Heart left ventricle (tissue), 16 donors: ENCODE data around the gene PLB1. TPM values are rescaled to one million over a fixed set of nuclear protein-coding genes. Genes with fewer than 3 reads are reported as not detected.

Experiments used
- ATAC-seq, 4 donors: fragments of 200-7000 bp; cut with Tn5 transposase; one replicate each; pipeline ENCODE4 v1.9.1; 2020 to 2022; ENCODE audit warnings: moderate library complexity in 4 of 4, mild to moderate bottlenecking in 3 of 4, moderate number of reproducible peaks in 1 of 4
- DNase-seq, 5 donors: peaks; one replicate each; pipeline ENCODE4 v3.0.0-alpha.2; 2020
- H3K27ac ChIP-seq, 12 donors: fragments of 200-600 bp; sonication (generic) in 4 of 12; one replicate each; pipeline versions ENCODE4 v1.5.0 to v1.8.0; 2016 to 2022; ENCODE audit warnings: mild to moderate bottlenecking in 2 of 12
- H3K27me3 ChIP-seq, 9 donors: fragments of 200-600 bp; sonication (generic) in 2 of 9; one replicate each; pipeline versions ENCODE4 v1.5.1 to v1.8.0; 2016 to 2022; ENCODE audit warnings: mild to moderate bottlenecking in 3 of 9
- H3K36me3 ChIP-seq, 9 donors: fragments of 200-600 bp; sonication (generic) in 2 of 9; one replicate each; pipeline versions ENCODE4 v1.5.0 to v1.8.0; 2018 to 2022; ENCODE audit warnings: mild to moderate bottlenecking in 2 of 9
- H3K4me1 ChIP-seq, 12 donors: fragments of 200-600 bp; sonication (generic) in 4 of 12; one replicate each; pipeline versions ENCODE4 v1.5.0 to v1.8.0; 2016 to 2022; ENCODE audit warnings: mild to moderate bottlenecking in 3 of 12
- H3K4me3 ChIP-seq, 12 donors: fragments of 200-600 bp; sonication (generic) in 4 of 12; one replicate each; pipeline versions ENCODE4 v1.5.0 to v1.8.0; 2017 to 2022; ENCODE audit warnings: mild to moderate bottlenecking in 9 of 12, moderate library complexity in 4 of 12
- H3K9me3 ChIP-seq, 12 donors: fragments of 200-600 bp; sonication (generic) in 4 of 12; one replicate each; pipeline versions ENCODE4 v1.5.0 to v1.8.0; 2016 to 2022; ENCODE audit warnings: mild to moderate bottlenecking in 1 of 12
- CTCF ChIP-seq, 12 donors: fragments of 200-600 bp; sonication (generic) in 4 of 12; IDR thresholded peaks; one replicate each; pipeline versions ENCODE4 v1.5.0 to v1.8.0; 2018 to 2022; ENCODE audit warnings: antibody characterized with exemption in 12 of 12, mild to moderate bottlenecking in 5 of 12
- POLR2A ChIP-seq, 2 donors: fragments of 450-650 bp; IDR thresholded peaks; one replicate each; pipeline ENCODE4 v1.6.1; 2017; ENCODE audit warnings: antibody characterized with exemption in 2 of 2, mild to moderate bottlenecking in 2 of 2, moderate library complexity in 2 of 2
- WGBS, 4 donors: extraction: QIAGEN DNeasy Blood & Tissue Kit in 2 of 4; methylation state at CpG; one replicate each; pipeline versions ENCODE4 v1.1.5 to v1.1.7; 2013 to 2018; 5-methylcytosine and 5-hydroxymethylcytosine counted together
- intact Hi-C, 10 donors: fragments of 100-400 bp; cut with DNase I; formaldehyde crosslinking; loops; one replicate each; pipeline versions ENCODE4 v1.11.1 to v1.14.2; 2022
- long read RNA-seq, 3 donors: library from polyadenylated mRNA; unstranded; transcript quantifications; one replicate each; pipeline ENCODE4 v2.0.0, GENCODE V29; 2020 to 2021
- polyA plus RNA-seq, 2 donors: library from polyadenylated mRNA; stranded (reverse); fragments of 200-250 nt; gene quantifications; one replicate each; pipeline ENCODE4 v1.2.3, GENCODE V29; 2013
- total RNA-seq, 9 donors: library from RNA; depleted of rRNA in 2 of 9; stranded (reverse); fragments of >200 nt in 2 of 9; fragmentation: NEBNext Ultra II Directional in 3 of 9; extraction: Animal tissue kit (Norgen Biotek cat#: 25700) in 3 of 9; gene quantifications; one replicate each; pipeline versions ENCODE4 v1.1.0 to v1.2.4, GENCODE V29; 2016 to 2023
- donor health status: ischemic (EF 13 %, LVEDD 7.1; RV severe dilation, severe dysfunction).
- donor health status: healthy with polysubstance abuse.
- donor health status: DM: no; HTN: yes; CAD: no.
- donor health status: DM: no; HTN: no; CAD: no.
- donor health status: ischemic (EF 25% LVEDD 6.9; RV normal size, moderate dysfunction).
- donor health status: ischemic (EF 25% LVEDD 5.7; RV mildly dilated, moderate dysfunction).
- donor health status: healthy.
- donor health status: DM: yes; HTN: yes; CAD: no.
- donor health status: ischemic (EF 35%, LVEDD 5.7; RV mildly dilated, moderate dysfunction).
- donor health status: nonischemic (EF 11% LVEDD 7.7; RV severe dilation, severe dysfunction).
- donor health status: DM: yes; HTN: yes; CAD: no.
- donor health status: PGD.
- donor health status: ischemic (EF 29% LVEDD 5.4; RV normal size, mild dysfunction).
- donor health status: nonischemic (EF 23%, LVEDD 6.1; RV moderate dilation, normal function).

PLB1 gene
- total RNA-seq: 1 to 10 TPM in 6 of 9 donors, under 1 TPM in 3; 0.35 to 5.5 (median 1.4) TPM
- under 1 TPM; 0.82 to 0.84 TPM for polyA plus RNA-seq
- long read RNA-seq, donor 1, partial matches to known transcripts: 1 of 3 reads
- long read RNA-seq, donor 1, other reads (novel, unspliced or antisense): 2 of 3 reads
- long read RNA-seq, donor 2, partial matches to known transcripts: 0 of 1 reads
- long read RNA-seq, donor 2, other reads (novel, unspliced or antisense): 1 of 1 reads
- long read RNA-seq, donor 3, partial matches to known transcripts: 0 of 1 reads
- long read RNA-seq, donor 3, other reads (novel, unspliced or antisense): 1 of 1 reads

GRCh38 chr2:28495551-28496250 lies at the start of gene PLB1:
Gene PLB1, plus strand, starts transcription at chr2:28496060. Its CDS starts 55 bp downstream, at chr2:28496115.
- intact Hi-C loops: no loop called here
- Histone ChIP-seq H3K27me3 (no peaks in the 10 kb centered on the region), H3K36me3 (no peaks in the 10 kb centered on the region), H3K4me3 (no peak within 1 kb of the TSS), H3K27ac (no peak within 1 kb of the TSS), H3K9me3 (no peaks in the 10 kb centered on the region), H3K4me1 (no peaks in the 10 kb centered on the region)
- no peak for TF ChIP-seq POLR2A (IDR thresholded peaks at IDR 0.05)
- no peak for TF ChIP-seq CTCF (IDR thresholded peaks at IDR 0.05)
- DNase-seq (no peak), ATAC-seq (no peak)
- WGBS, 4 donors: 84 to 86% (median 85%) methylated on average over 12 to 14 of the region's 14 CpGs

GRCh38 chr2:28446531-28446930 lies 49.3 kb upstream of the PLB1 start:
- Histone ChIP-seq H3K27me3 (no peaks in the 10 kb centered on the region), H3K27ac (no peak overlapping the region), H3K4me3 (no peak overlapping the region), H3K9me3 (no peaks in the 10 kb centered on the region), H3K4me1 (peaks cover 0 to 48% (median 0%) of the 10 kb centered on the region in 12 donors), H3K36me3 (no peaks in the 10 kb centered on the region)
- intact Hi-C loops: no loop called here
- ATAC-seq: no peak
- DNase-seq: no peak
- no peak for TF ChIP-seq POLR2A (IDR thresholded peaks at IDR 0.05)
- no peak for TF ChIP-seq CTCF (IDR thresholded peaks at IDR 0.05)

- H3K27ac ChIP-seq: no peak overlapping the region
- TF ChIP-seq POLR2A (IDR thresholded peaks at IDR 0.05) (no peak), CTCF (IDR thresholded peaks at IDR 0.05) (no peak)
- H3K9me3 ChIP-seq: no peaks in the 10 kb centered on the region
- no peaks in the 10 kb centered on the region for H3K27me3 ChIP-seq
- no peak for DNase-seq
- WGBS, 4 donors: 62 to 76% (median 66%) methylated on average over 3 of the region's 3 CpGs
- no peak for ATAC-seq
- intact Hi-C loops: no loop called here
- H3K4me1 ChIP-seq: peaks cover 0 to 51% (median 0%) of the 10 kb centered on the region in 12 donors
- no peaks in the 10 kb centered on the region for H3K36me3 ChIP-seq
- no peak overlapping the region for H3K4me3 ChIP-seq
These were observed 48.8 kb upstream of the PLB1 start for GRCh38 chr2:28447086-28447485.

- Histone ChIP-seq H3K9me3 (no peaks in the 10 kb centered on the region), H3K27ac (peak overlapping the region in 2 of 12 donors; percentile 27 to 89), H3K4me3 (no peak overlapping the region), H3K36me3 (no peaks in the 10 kb centered on the region), H3K4me1 (peaks cover 0 to 54% (median 0%) of the 10 kb centered on the region in 12 donors), H3K27me3 (no peaks in the 10 kb centered on the region)
- WGBS, 4 donors: 81 to 88% (median 84%) methylated on average over 8 of the region's 8 CpGs
- TF ChIP-seq CTCF (IDR thresholded peaks at IDR 0.05) (no peak), POLR2A (IDR thresholded peaks at IDR 0.05) (no peak)
- ATAC-seq (peak in 3 of 4 donors; percentile 17 to 56 (median 38)), DNase-seq (no peak)
- intact Hi-C loops: no loop called here
These were observed 47.7 kb upstream of the PLB1 start for GRCh38 chr2:28447943-28448792.
